ENCODE results near the gene MATN4.

The MATN4 gene

GRCh38 chr20:45345104-45345936 lies 37.2 kb upstream of the MATN4 start:
- H3K4me3 ChIP-seq (ENCODE audit: low read length): no peak overlapping the region
- H3K4me1 ChIP-seq (ENCODE audit: insufficient read depth, low read length): peaks cover 36% of the 10 kb centered on the region
- no peaks in the 10 kb centered on the region for H3K36me3 ChIP-seq (ENCODE audit: insufficient read depth, low read length)

GRCh38 chr20:45344168-45344860 lies 36.2 kb upstream of the MATN4 start:
- H3K4me1 ChIP-seq (ENCODE audit: insufficient read depth, low read length): peaks cover 36% of the 10 kb centered on the region
- H3K9me3 ChIP-seq (ENCODE audit: low read length): no peaks in the 10 kb centered on the region
- no peak overlapping the region for H2AFZ ChIP-seq (ENCODE audit: low read depth, low read length)
- no peak overlapping the region for H3K4me3 ChIP-seq (ENCODE audit: low read length)
- H3K36me3 ChIP-seq (ENCODE audit: insufficient read depth, low read length): no peaks in the 10 kb centered on the region
- peaks cover 22% of the 10 kb centered on the region for H3K27me3 ChIP-seq (ENCODE audit: insufficient read depth, low read length)

More at GRCh38 chr20:45345104-45345936, 37.2 kb upstream of the MATN4 start:
- no peaks in the 10 kb centered on the region for H3K9me3 ChIP-seq (ENCODE audit: low read length)
- no peak overlapping the region for H2AFZ ChIP-seq (ENCODE audit: low read depth, low read length)
- H3K27me3 ChIP-seq (ENCODE audit: insufficient read depth, low read length): peaks cover 22% of the 10 kb centered on the region

GRCh38 chr20:45343532-45344167 lies 35.6 kb upstream of the MATN4 start:
- Histone ChIP-seq H3K4me3 (ENCODE audit: low read length) (no peak overlapping the region), H2AFZ (ENCODE audit: low read depth, low read length) (no peak overlapping the region), H3K36me3 (ENCODE audit: insufficient read depth, low read length) (no peaks in the 10 kb centered on the region), H3K4me1 (ENCODE audit: insufficient read depth, low read length) (peaks cover 36% of the 10 kb centered on the region), H3K9me3 (ENCODE audit: low read length) (no peaks in the 10 kb centered on the region), H3K27me3 (ENCODE audit: insufficient read depth, low read length) (peaks cover 22% of the 10 kb centered on the region)

GRCh38 chr20:45342855-45343531 lies 34.9 kb upstream of the MATN4 start:
- H3K4me1 ChIP-seq (ENCODE audit: insufficient read depth, low read length): peaks cover 36% of the 10 kb centered on the region
- H3K27me3 ChIP-seq (ENCODE audit: insufficient read depth, low read length): peaks cover 22% of the 10 kb centered on the region
- no peaks in the 10 kb centered on the region for H3K9me3 ChIP-seq (ENCODE audit: low read length)
- no peak overlapping the region for H2AFZ ChIP-seq (ENCODE audit: low read depth, low read length)
- no peak overlapping the region for H3K4me3 ChIP-seq (ENCODE audit: low read length)
- H3K36me3 ChIP-seq (ENCODE audit: insufficient read depth, low read length): no peaks in the 10 kb centered on the region

- Histone ChIP-seq H2AFZ (ENCODE audit: low read depth, low read length) (peak overlapping the region; percentile 41), H3K36me3 (ENCODE audit: insufficient read depth, low read length) (no peaks in the 10 kb centered on the region), H3K9me3 (ENCODE audit: low read length) (no peaks in the 10 kb centered on the region), H3K4me3 (ENCODE audit: low read length) (no peak overlapping the region), H3K27me3 (ENCODE audit: insufficient read depth, low read length) (peaks cover 15% of the 10 kb centered on the region), H3K4me1 (ENCODE audit: insufficient read depth, low read length) (peaks cover 29% of the 10 kb centered on the region)
Observed at GRCh38 chr20:45341939-45342854, 34.1 kb upstream of the MATN4 start.

- Histone ChIP-seq H3K27me3 (ENCODE audit: insufficient read depth, low read length) (peaks cover 9% of the 10 kb centered on the region), H2AFZ (ENCODE audit: low read depth, low read length) (peak overlapping the region; percentile 41), H3K36me3 (ENCODE audit: insufficient read depth, low read length) (no peaks in the 10 kb centered on the region), H3K9me3 (ENCODE audit: low read length) (no peaks in the 10 kb centered on the region), H3K4me3 (ENCODE audit: low read length) (no peak overlapping the region), H3K4me1 (ENCODE audit: insufficient read depth, low read length) (peaks cover 27% of the 10 kb centered on the region)
Observed at GRCh38 chr20:45341579-45341938, 33.5 kb upstream of the MATN4 start.

GRCh38 chr20:45340951-45341350 lies 32.9 kb upstream of the MATN4 start:
- H3K4me1 ChIP-seq (ENCODE audit: insufficient read depth, low read length): peaks cover 25% of the 10 kb centered on the region
- no peak overlapping the region for H3K4me3 ChIP-seq (ENCODE audit: low read length)
- H3K36me3 ChIP-seq (ENCODE audit: insufficient read depth, low read length): no peaks in the 10 kb centered on the region
- peaks cover 3% of the 10 kb centered on the region for H3K27me3 ChIP-seq (ENCODE audit: insufficient read depth, low read length)
- no peak overlapping the region for H2AFZ ChIP-seq (ENCODE audit: low read depth, low read length)
- no peaks in the 10 kb centered on the region for H3K9me3 ChIP-seq (ENCODE audit: low read length)

- H3K9me3 ChIP-seq (ENCODE audit: low read length): no peaks in the 10 kb centered on the region
- H3K36me3 ChIP-seq (ENCODE audit: insufficient read depth, low read length): no peaks in the 10 kb centered on the region
- peaks cover under 1% of the 10 kb centered on the region for H3K27me3 ChIP-seq (ENCODE audit: insufficient read depth, low read length)
- H3K4me1 ChIP-seq (ENCODE audit: insufficient read depth, low read length): peaks cover 25% of the 10 kb centered on the region
- no peak overlapping the region for H3K4me3 ChIP-seq (ENCODE audit: low read length)
- no peak overlapping the region for H2AFZ ChIP-seq (ENCODE audit: low read depth, low read length)
Observed at GRCh38 chr20:45340236-45340847, 32.2 kb upstream of the MATN4 start.

- no peaks in the 10 kb centered on the region for H3K9me3 ChIP-seq (ENCODE audit: low read length)
- H3K27me3 ChIP-seq (ENCODE audit: insufficient read depth, low read length): no peaks in the 10 kb centered on the region
- no peaks in the 10 kb centered on the region for H3K36me3 ChIP-seq (ENCODE audit: insufficient read depth, low read length)
- no peak overlapping the region for H2AFZ ChIP-seq (ENCODE audit: low read depth, low read length)
- peaks cover 25% of the 10 kb centered on the region for H3K4me1 ChIP-seq (ENCODE audit: insufficient read depth, low read length)
- H3K4me3 ChIP-seq (ENCODE audit: low read length): no peak overlapping the region
Observed at GRCh38 chr20:45339799-45340198, 31.7 kb upstream of the MATN4 start.

GRCh38 chr20:45339084-45339483 lies 31.0 kb upstream of the MATN4 start:
- Histone ChIP-seq H3K9me3 (ENCODE audit: low read length) (no peaks in the 10 kb centered on the region), H3K27me3 (ENCODE audit: insufficient read depth, low read length) (no peaks in the 10 kb centered on the region), H2AFZ (ENCODE audit: low read depth, low read length) (no peak overlapping the region), H3K4me1 (ENCODE audit: insufficient read depth, low read length) (peaks cover 23% of the 10 kb centered on the region), H3K36me3 (ENCODE audit: insufficient read depth, low read length) (no peaks in the 10 kb centered on the region), H3K4me3 (ENCODE audit: low read length) (no peak overlapping the region)

GRCh38 chr20:45338121-45339030 lies 30.3 kb upstream of the MATN4 start:
- no peaks in the 10 kb centered on the region for H3K36me3 ChIP-seq (ENCODE audit: insufficient read depth, low read length)
- H3K4me1 ChIP-seq (ENCODE audit: insufficient read depth, low read length): peaks cover 18% of the 10 kb centered on the region
- H2AFZ ChIP-seq (ENCODE audit: low read depth, low read length): no peak overlapping the region
- no peaks in the 10 kb centered on the region for H3K9me3 ChIP-seq (ENCODE audit: low read length)
- H3K4me3 ChIP-seq (ENCODE audit: low read length): no peak overlapping the region
- H3K27me3 ChIP-seq (ENCODE audit: insufficient read depth, low read length): no peaks in the 10 kb centered on the region

Data from neuron (in vitro differentiated cells).